GM12878 (cell line): Measurements from ENCODE around the gene NOL4L. TPM values are rescaled to one million over a fixed set of nuclear protein-coding genes. Genes with fewer than 3 reads are reported as not detected.

Source experiments
- ATAC-seq: fragments of 200-7000 bp; cut with Tn5 transposase; 3 replicates; pipeline ENCODE4 v1.9.1; 2020; ENCODE audit warnings: mild to moderate bottlenecking, moderate library complexity
- BruUV-seq: library from RNA; stranded (reverse); fragments of 400-500 nt; replicated peaks from 2 replicates; lab custom pipeline; 2021; lab: Mats Ljungman, UMichigan
- CTCF ChIA-PET: fragments of 300-600 bp; sonication (Branson Sonifier 250); formaldehyde crosslinking; extraction: SDS; loops from one replicate; lab custom pipeline; 2021; ENCODE audit warnings: inconsistent platforms; lab: Yijun Ruan, JAX
- POLR2A ChIA-PET: fragments of 350-600 bp; formaldehyde crosslinking; extraction: SDS; loops from one replicate; lab custom pipeline; 2021; ENCODE audit warnings: inconsistent platforms; lab: Charles Lee
- RAD21 ChIA-PET: fragments of 300-600 bp; sonication (Branson Sonifier 250); formaldehyde crosslinking; loops from one replicate; lab custom pipeline; 2023; ENCODE audit warnings: antibody characterized with exemption; ENCODE audit not compliant: unreplicated experiment; lab: Charles Lee
- SMC1A ChIA-PET: fragments of 300-600 bp; sonication (Branson Sonifier 250); formaldehyde crosslinking; loops from one replicate; lab custom pipeline; 2023; ENCODE audit not compliant: unreplicated experiment, uncharacterized antibody; lab: Charles Lee
- DNase-seq: peaks from one replicate; pipeline ENCODE4 v3.0.0-alpha.2; 2011; ENCODE audit warnings: low read depth, low spot score
- FAIRE-seq: peaks from 3 replicates; lab custom pipeline; 2011; peaks lifted over from hg19 to GRCh38; lab: Jason Lieb, UNC
- H2AFZ ChIP-seq: 2 replicates; pipeline ENCODE4 v1.6.0; 2011; ENCODE audit warnings: low read depth, low read length, control low read depth; ENCODE audit not compliant: control insufficient read depth
- H3K27ac ChIP-seq: 2 replicates; pipeline ENCODE4 v1.5.1; 2011; ENCODE audit warnings: control low read depth; ENCODE audit not compliant: control insufficient read depth, insufficient read depth
- H3K27me3 ChIP-seq, 2 experiments: replicated peaks in 1 of 2; 2 replicates each; pipeline versions ENCODE4 v1.6.0 to v1.6.1; 2011; ENCODE audit warnings: low read length in 1 of 2; ENCODE audit not compliant: control insufficient read depth in 2 of 2, insufficient read depth in 2 of 2
- H3K36me3 ChIP-seq, 2 experiments: 2 replicates each; pipeline ENCODE4 v1.5.1; 2011; ENCODE audit warnings: low read length in 1 of 2; ENCODE audit not compliant: control insufficient read depth in 2 of 2, insufficient read depth in 2 of 2
- H3K4me1 ChIP-seq: 2 replicates; pipeline ENCODE4 v1.6.1; 2011; ENCODE audit warnings: mild to moderate bottlenecking, low read length, moderate library complexity, mixed read lengths; ENCODE audit not compliant: control insufficient read depth, insufficient read depth
- H3K4me2 ChIP-seq: 2 replicates; pipeline ENCODE4 v1.6.0; 2011; ENCODE audit warnings: control low read depth; ENCODE audit not compliant: control insufficient read depth, insufficient read depth
- H3K4me3 ChIP-seq: fragments of 200-600 bp; sonication (generic); 2 replicates; pipeline ENCODE4 v1.5.1; 2016
- H3K79me2 ChIP-seq: 2 replicates; pipeline ENCODE4 v1.6.0; 2011; ENCODE audit warnings: low read length; ENCODE audit not compliant: control insufficient read depth, insufficient read depth
- H3K9ac ChIP-seq: 2 replicates; pipeline ENCODE4 v1.8.0; 2011; ENCODE audit warnings: low read length, control low read depth, mixed read lengths; ENCODE audit not compliant: control insufficient read depth, insufficient read depth
- H3K9me3 ChIP-seq: replicated peaks from 3 replicates; pipeline ENCODE4 v1.5.1; 2011; ENCODE audit warnings: mild to moderate bottlenecking, low read length; ENCODE audit not compliant: control insufficient read depth, insufficient read depth
- H4K20me1 ChIP-seq: 2 replicates; pipeline ENCODE4 v1.6.0; 2011; ENCODE audit not compliant: control insufficient read depth, insufficient read depth
- BACH1 ChIP-seq: fragments of 450-650 bp; IDR thresholded peaks from 2 replicates; pipeline ENCODE4 v1.6.1; 2017; ENCODE audit warnings: mild to moderate bottlenecking, borderline replicate concordance
- BCL11A ChIP-seq: IDR thresholded peaks from 2 replicates; pipeline ENCODE4 v1.6.1; 2011; ENCODE audit warnings: low read depth, low read length
- CBX3 ChIP-seq: fragments of 200-600 bp; sonication (generic); IDR thresholded peaks from 2 replicates; pipeline ENCODE4 v1.6.1; 2016; ENCODE audit warnings: low read depth, borderline replicate concordance
- CREM ChIP-seq: IDR thresholded peaks from 2 replicates; pipeline ENCODE4 v1.6.1; 2014; ENCODE audit warnings: antibody characterized with exemption, low read depth
- DPF2 ChIP-seq: fragments of 450-650 bp; IDR thresholded peaks from 2 replicates; pipeline ENCODE4 v1.6.1; 2017; ENCODE audit warnings: mild to moderate bottlenecking
- EED ChIP-seq: sonication (generic); IDR thresholded peaks from 2 replicates; pipeline ENCODE4 v1.6.1; 2016; ENCODE audit warnings: antibody characterized with exemption, low read depth
- ESRRA ChIP-seq: IDR thresholded peaks from 2 replicates; pipeline ENCODE4 v1.6.1; 2012; ENCODE audit warnings: mild to moderate bottlenecking, low read length, improper control_type of control experiment
- FOS ChIP-seq: IDR thresholded peaks from 3 replicates; pipeline ENCODE4 v1.6.1; 2011; ENCODE audit warnings: borderline replicate concordance; ENCODE audit not compliant: insufficient read length; ENCODE audit errors: extremely low read depth
- FOXM1 ChIP-seq: IDR thresholded peaks from 2 replicates; pipeline ENCODE4 v1.6.1; 2012; ENCODE audit warnings: low read depth, mild to moderate bottlenecking, inconsistent platforms, low read length, moderate library complexity
- HCFC1 ChIP-seq: fragments of 150-350 bp; IDR thresholded peaks from 2 replicates; pipeline ENCODE4 v1.6.1; 2014; ENCODE audit warnings: low read length
- MEF2A ChIP-seq: IDR thresholded peaks from 2 replicates; pipeline ENCODE4 v1.6.1; 2011; ENCODE audit warnings: low read depth, mild to moderate bottlenecking, low read length, moderate library complexity; ENCODE audit not compliant: insufficient read depth
- RAD51 ChIP-seq: fragments of 450-650 bp; IDR thresholded peaks from 2 replicates; pipeline ENCODE4 v1.6.1; 2016; ENCODE audit warnings: moderate library complexity, mild to moderate bottlenecking, inconsistent platforms
- SUPT20H ChIP-seq: IDR thresholded peaks from 2 replicates; pipeline ENCODE4 v1.6.1; 2011; ENCODE audit warnings: low read depth, mild to moderate bottlenecking, low read length, moderate library complexity, borderline replicate concordance; ENCODE audit not compliant: control insufficient read depth
- ZNF207 ChIP-seq: fragments of 450-650 bp; IDR thresholded peaks from 2 replicates; pipeline ENCODE4 v1.6.1; 2014; ENCODE audit warnings: antibody characterized with exemption, mild to moderate bottlenecking, borderline replicate concordance
- WGBS: methylation state at CpG from one replicate; pipeline ENCODE4 v1.1.6; 2016; ENCODE audit warnings: low lambda C conversion rate; ENCODE audit not compliant: insufficient replicate concordance, insufficient coverage; ENCODE audit errors: missing lambda C conversion rate; 5-methylcytosine and 5-hydroxymethylcytosine counted together
- in situ Hi-C: fragments of 300-500 bp; cut with MboI; formaldehyde crosslinking; loops from 9 replicates; pipeline ENCODE4 v1.14.3; 2018; ENCODE audit warnings: mixed read lengths
- intact Hi-C: fragments of 100-400 bp; cut with micrococcal nuclease; formaldehyde crosslinking; loops from one replicate; pipeline ENCODE4 v1.14.2; 2022; ENCODE audit not compliant: unreplicated experiment
- polyA plus RNA-seq, 11 experiments: library from polyadenylated mRNA; depleted of rRNA in 4 of 11; unstranded in 6 of 11; stranded (reverse) in 5 of 11; fragments of >200 nt; fragmentation: Nextera tagmentation in 4 of 11; fragmentation: Illumina TruSeq in 1 of 11; extraction: Ambion mirVana in 4 of 11; extraction: Trizol in 1 of 11; gene quantifications; 1 replicate in 1 of 11; 2 replicates in 10 of 11; pipeline versions ENCODE4 v1.2.1 to v1.2.3, GENCODE V29; 2011 to 2016; ENCODE audit warnings: inconsistent platforms in 2 of 11, missing spikeins in 2 of 11, low read depth in 1 of 11
- total RNA-seq, 4 experiments: library from RNA; depleted of rRNA in 3 of 4; stranded (reverse); fragments of >200 nt in 3 of 4; fragmentation: Illumina TruSeq in 1 of 4; extraction: Trizol in 1 of 4; gene quantifications; 2 replicates each; pipeline versions ENCODE4 v1.2.1 to v1.2.3, GENCODE V29; 2013 to 2021
- TF ChIP-seq, protein P1 (sequence below): fragments of 150-350 bp; IDR thresholded peaks from 2 replicates; pipeline ENCODE4 v1.6.1; 2014; ENCODE audit warnings: mild to moderate bottlenecking, low read depth, low read length
- TF ChIP-seq, protein P2 (sequence below): fragments of 450-650 bp; IDR thresholded peaks from 2 replicates; pipeline ENCODE4 v1.6.1; 2014; ENCODE audit warnings: mild to moderate bottlenecking
- TF ChIP-seq, protein P3 (sequence below): fragments of 450-650 bp; IDR thresholded peaks from 2 replicates; pipeline ENCODE4 v1.6.1; 2017; ENCODE audit warnings: mild to moderate bottlenecking
- TF ChIP-seq, protein P4 (sequence below): fragments of 450-650 bp; formaldehyde crosslinking; IDR thresholded peaks from 2 replicates; pipeline ENCODE4 v1.4.0; 2020; ENCODE audit warnings: mild to moderate bottlenecking, moderate library complexity

The NOL4L gene
- total and polyA plus RNA-seq, 10 of the 15 experiments (the other 5 are each of a cell fraction or from before 2014, with no cell fraction given): 2.3 to 24.0 (median 8.0) TPM

DNA sequence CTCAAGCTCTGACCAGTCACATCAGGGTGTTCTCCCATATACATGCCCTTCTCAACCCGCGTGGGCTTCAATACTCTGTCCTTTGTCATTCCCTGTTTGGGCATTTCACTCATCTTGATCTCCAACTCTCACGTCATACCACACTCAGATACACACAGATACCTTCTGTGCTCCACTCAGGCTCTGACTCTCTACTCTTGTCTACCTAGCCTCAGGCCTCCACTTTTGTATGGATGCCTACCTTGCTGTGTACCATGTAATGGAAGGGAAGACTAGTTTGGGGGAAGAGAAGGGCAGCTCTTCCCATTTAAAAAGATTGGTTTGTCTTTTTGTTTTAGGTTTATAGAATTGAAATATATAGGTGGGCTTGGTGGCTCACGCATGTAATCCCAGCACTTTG, 178.4 kb downstream of the NOL4L start:
- in situ Hi-C loops (no loop called here), intact Hi-C loops (no loop called here)
- SMC1A ChIA-PET: no interaction called here
- Histone ChIP-seq H3K4me2 (no peak overlapping the region), H3K9ac (no peak overlapping the region), H3K4me3 (no peak overlapping the region), H3K27ac (no peak overlapping the region), H3K9me3 (no peaks in the 10 kb centered on the region), H4K20me1 (no peaks in the 10 kb centered on the region), H3K4me1 (no peaks in the 10 kb centered on the region), H2AFZ (no peak overlapping the region), H3K27me3 (no peaks in the 10 kb centered on the region), H3K79me2 (peaks cover 3% of the 10 kb centered on the region), H3K36me3 (peaks cover 2 to 5% of the 10 kb centered on the region in 2 experiments)
- ATAC-seq (no peak), FAIRE-seq (no peak), DNase-seq (no peak)
- RAD21 ChIA-PET: interaction anchor here (0.9 kb wide), 1 partner anchor 10 kb away, joined by 3 read pairs; no protein-coding TSS in a partner anchor
- 94% methylated on average over 4 of the region's 4 CpGs for WGBS
- CTCF ChIA-PET: interaction anchor here (1.9 kb wide), 1 partner anchor 69 kb away, joined by 4 read pairs; no protein-coding TSS in a partner anchor
- POLR2A ChIA-PET: no interaction called here
- BruUV-seq: no TSS peak
- no peak for TF ChIP-seq BCL11A
- TF ChIP-seq, protein P1, sequence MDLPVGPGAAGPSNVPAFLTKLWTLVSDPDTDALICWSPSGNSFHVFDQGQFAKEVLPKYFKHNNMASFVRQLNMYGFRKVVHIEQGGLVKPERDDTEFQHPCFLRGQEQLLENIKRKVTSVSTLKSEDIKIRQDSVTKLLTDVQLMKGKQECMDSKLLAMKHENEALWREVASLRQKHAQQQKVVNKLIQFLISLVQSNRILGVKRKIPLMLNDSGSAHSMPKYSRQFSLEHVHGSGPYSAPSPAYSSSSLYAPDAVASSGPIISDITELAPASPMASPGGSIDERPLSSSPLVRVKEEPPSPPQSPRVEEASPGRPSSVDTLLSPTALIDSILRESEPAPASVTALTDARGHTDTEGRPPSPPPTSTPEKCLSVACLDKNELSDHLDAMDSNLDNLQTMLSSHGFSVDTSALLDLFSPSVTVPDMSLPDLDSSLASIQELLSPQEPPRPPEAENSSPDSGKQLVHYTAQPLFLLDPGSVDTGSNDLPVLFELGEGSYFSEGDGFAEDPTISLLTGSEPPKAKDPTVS: no peak
- TF ChIP-seq CBX3: no peak
- no peak for TF ChIP-seq FOXM1
- no peak for TF ChIP-seq ESRRA
- TF ChIP-seq ZNF207: no peak
- TF ChIP-seq, protein P2, sequence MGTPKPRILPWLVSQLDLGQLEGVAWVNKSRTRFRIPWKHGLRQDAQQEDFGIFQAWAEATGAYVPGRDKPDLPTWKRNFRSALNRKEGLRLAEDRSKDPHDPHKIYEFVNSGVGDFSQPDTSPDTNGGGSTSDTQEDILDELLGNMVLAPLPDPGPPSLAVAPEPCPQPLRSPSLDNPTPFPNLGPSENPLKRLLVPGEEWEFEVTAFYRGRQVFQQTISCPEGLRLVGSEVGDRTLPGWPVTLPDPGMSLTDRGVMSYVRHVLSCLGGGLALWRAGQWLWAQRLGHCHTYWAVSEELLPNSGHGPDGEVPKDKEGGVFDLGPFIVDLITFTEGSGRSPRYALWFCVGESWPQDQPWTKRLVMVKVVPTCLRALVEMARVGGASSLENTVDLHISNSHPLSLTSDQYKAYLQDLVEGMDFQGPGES: no peak
- TF ChIP-seq, protein P3, sequence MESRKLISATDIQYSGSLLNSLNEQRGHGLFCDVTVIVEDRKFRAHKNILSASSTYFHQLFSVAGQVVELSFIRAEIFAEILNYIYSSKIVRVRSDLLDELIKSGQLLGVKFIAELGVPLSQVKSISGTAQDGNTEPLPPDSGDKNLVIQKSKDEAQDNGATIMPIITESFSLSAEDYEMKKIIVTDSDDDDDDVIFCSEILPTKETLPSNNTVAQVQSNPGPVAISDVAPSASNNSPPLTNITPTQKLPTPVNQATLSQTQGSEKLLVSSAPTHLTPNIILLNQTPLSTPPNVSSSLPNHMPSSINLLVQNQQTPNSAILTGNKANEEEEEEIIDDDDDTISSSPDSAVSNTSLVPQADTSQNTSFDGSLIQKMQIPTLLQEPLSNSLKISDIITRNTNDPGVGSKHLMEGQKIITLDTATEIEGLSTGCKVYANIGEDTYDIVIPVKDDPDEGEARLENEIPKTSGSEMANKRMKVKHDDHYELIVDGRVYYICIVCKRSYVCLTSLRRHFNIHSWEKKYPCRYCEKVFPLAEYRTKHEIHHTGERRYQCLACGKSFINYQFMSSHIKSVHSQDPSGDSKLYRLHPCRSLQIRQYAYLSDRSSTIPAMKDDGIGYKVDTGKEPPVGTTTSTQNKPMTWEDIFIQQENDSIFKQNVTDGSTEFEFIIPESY: no peak
- TF ChIP-seq RAD51: no peak
- TF ChIP-seq BACH1: no peak
- TF ChIP-seq, protein P4, sequence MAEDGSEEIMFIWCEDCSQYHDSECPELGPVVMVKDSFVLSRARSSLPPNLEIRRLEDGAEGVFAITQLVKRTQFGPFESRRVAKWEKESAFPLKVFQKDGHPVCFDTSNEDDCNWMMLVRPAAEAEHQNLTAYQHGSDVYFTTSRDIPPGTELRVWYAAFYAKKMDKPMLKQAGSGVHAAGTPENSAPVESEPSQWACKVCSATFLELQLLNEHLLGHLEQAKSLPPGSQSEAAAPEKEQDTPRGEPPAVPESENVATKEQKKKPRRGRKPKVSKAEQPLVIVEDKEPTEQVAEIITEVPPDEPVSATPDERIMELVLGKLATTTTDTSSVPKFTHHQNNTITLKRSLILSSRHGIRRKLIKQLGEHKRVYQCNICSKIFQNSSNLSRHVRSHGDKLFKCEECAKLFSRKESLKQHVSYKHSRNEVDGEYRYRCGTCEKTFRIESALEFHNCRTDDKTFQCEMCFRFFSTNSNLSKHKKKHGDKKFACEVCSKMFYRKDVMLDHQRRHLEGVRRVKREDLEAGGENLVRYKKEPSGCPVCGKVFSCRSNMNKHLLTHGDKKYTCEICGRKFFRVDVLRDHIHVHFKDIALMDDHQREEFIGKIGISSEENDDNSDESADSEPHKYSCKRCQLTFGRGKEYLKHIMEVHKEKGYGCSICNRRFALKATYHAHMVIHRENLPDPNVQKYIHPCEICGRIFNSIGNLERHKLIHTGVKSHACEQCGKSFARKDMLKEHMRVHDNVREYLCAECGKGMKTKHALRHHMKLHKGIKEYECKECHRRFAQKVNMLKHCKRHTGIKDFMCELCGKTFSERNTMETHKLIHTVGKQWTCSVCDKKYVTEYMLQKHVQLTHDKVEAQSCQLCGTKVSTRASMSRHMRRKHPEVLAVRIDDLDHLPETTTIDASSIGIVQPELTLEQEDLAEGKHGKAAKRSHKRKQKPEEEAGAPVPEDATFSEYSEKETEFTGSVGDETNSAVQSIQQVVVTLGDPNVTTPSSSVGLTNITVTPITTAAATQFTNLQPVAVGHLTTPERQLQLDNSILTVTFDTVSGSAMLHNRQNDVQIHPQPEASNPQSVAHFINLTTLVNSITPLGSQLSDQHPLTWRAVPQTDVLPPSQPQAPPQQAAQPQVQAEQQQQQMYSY (CRISPR knock-in tag): no peak
- TF ChIP-seq MEF2A: no peak
- TF ChIP-seq CREM: no peak
- TF ChIP-seq FOS: no peak
- TF ChIP-seq SUPT20H: no peak
- no peak for TF ChIP-seq HCFC1
- no peak for TF ChIP-seq DPF2
- no peak for TF ChIP-seq EED
